SW480 (cell line): Measurements from ENCODE around the gene SLC25A21.
A peak's percentile ranks its signal among the peaks of the same experiment; 100 is the strongest.
"Not testable (repeated sequence)": the region's sequence is repeated elsewhere in the genome, so short reads cannot be mapped to it uniquely, and the experiment has no call there.

Experiments
- DNase-seq: peaks from one replicate; pipeline ENCODE4 v3.0.0-alpha.2; 2016; ENCODE audit warnings: low spot score

The SLC25A21 gene

GRCh38 chr14:37186865-37187264 lies 14.5 kb upstream of the SLC25A21 start:
- no peak for DNase-seq

- DNase-seq, result no peak
Measured at GRCh38 chr14:37185670-37186069, 13.3 kb upstream of the SLC25A21 start.

- DNase-seq, result not testable (repeated sequence)
Measured at GRCh38 chr14:37184520-37184919, 12.1 kb upstream of the SLC25A21 start.

- no peak for DNase-seq
Measured at GRCh38 chr14:37181441-37181840, 9.0 kb upstream of the SLC25A21 start.

GRCh38 chr14:37180886-37181285 lies 8.5 kb upstream of the SLC25A21 start:
- DNase-seq, result not testable (repeated sequence)

GRCh38 chr14:37179896-37180502 lies 7.6 kb upstream of the SLC25A21 start:
- DNase-seq, result no peak

GRCh38 chr14:37172936-37173614 lies 669 bp upstream of the SLC25A21 start:
- no peak for DNase-seq

GRCh38 chr14:37171678-37172023 lies 755 bp downstream of the SLC25A21 start:
- DNase-seq, result no peak

- DNase-seq, result no peak
Measured at GRCh38 chr14:37170993-37171392, 1.4 kb downstream of the SLC25A21 start.

- peak; percentile 22 for DNase-seq
Measured at GRCh38 chr14:37170237-37170636, 2.2 kb downstream of the SLC25A21 start.

- no peak for DNase-seq
Measured at GRCh38 chr14:37168721-37169120, 3.7 kb downstream of the SLC25A21 start.

- DNase-seq, result no peak
Measured at GRCh38 chr14:37167151-37168047, 5.0 kb downstream of the SLC25A21 start.

GRCh38 chr14:37165794-37166193 lies 6.6 kb downstream of the SLC25A21 start:
- no peak for DNase-seq

GRCh38 chr14:37162307-37162706 lies 10.1 kb downstream of the SLC25A21 start:
- DNase-seq, result not testable (repeated sequence)

- no peak for DNase-seq
Measured at GRCh38 chr14:37157987-37158386, 14.4 kb downstream of the SLC25A21 start.

GRCh38 chr14:37153483-37153882 lies 18.9 kb downstream of the SLC25A21 start:
- DNase-seq, result no peak

GRCh38 chr14:37153005-37153404 lies 19.4 kb downstream of the SLC25A21 start:
- no peak for DNase-seq

- peak; percentile 49 for DNase-seq
Measured at GRCh38 chr14:37150414-37150813, 22.0 kb downstream of the SLC25A21 start.

GRCh38 chr14:37147310-37147880 lies 25.0 kb downstream of the SLC25A21 start:
- no peak for DNase-seq

- not testable (repeated sequence) for DNase-seq
Measured at GRCh38 chr14:37146438-37146837, 26.0 kb downstream of the SLC25A21 start.

GRCh38 chr14:37145395-37145794 lies 27.0 kb downstream of the SLC25A21 start:
- no peak for DNase-seq

GRCh38 chr14:37144729-37145363 lies 27.6 kb downstream of the SLC25A21 start:
- DNase-seq, result no peak
